HG02938 (cell line): ENCODE results near the gene NNMT.

ENCODE experiments used
- ATAC-seq: cut with Tn5 transposase; IDR thresholded peaks from one replicate; pipeline ENCODE4 v1.9.1; 2021; ENCODE audit warnings: mild to moderate bottlenecking, moderate library complexity; ENCODE audit not compliant: unreplicated experiment

Gene NNMT

GRCh38 chr11:114262681-114263512, 33.3 kb upstream of the NNMT start:
- ATAC-seq: no peak

GRCh38 chr11:114263513-114264170, 32.6 kb upstream of the NNMT start:
- no peak for ATAC-seq

DNA sequence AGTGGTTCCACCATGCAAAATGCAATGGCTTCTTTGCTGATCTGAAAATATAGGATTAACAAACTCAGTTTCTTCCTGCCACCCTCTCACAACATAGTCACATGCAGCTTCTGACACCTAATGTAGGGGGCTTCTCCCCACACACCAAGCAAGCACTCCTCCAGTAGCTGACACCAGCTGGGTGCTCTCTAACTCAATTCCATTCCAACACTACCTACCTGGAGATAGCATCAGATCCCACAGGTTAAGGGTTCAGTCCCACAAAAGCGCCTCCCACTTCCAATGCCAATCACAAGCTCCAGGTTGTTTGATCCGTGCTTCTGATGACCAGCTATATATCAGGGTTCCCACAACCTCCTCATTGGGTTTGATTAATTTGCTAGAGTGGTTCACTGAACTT, 31.8 kb upstream of the NNMT start:
- no peak for ATAC-seq

GRCh38 chr11:114265122-114265878, 30.9 kb upstream of the NNMT start:
- ATAC-seq: no peak

GRCh38 chr11:114269498-114269897, 26.7 kb upstream of the NNMT start:
- no peak for ATAC-seq

DNA sequence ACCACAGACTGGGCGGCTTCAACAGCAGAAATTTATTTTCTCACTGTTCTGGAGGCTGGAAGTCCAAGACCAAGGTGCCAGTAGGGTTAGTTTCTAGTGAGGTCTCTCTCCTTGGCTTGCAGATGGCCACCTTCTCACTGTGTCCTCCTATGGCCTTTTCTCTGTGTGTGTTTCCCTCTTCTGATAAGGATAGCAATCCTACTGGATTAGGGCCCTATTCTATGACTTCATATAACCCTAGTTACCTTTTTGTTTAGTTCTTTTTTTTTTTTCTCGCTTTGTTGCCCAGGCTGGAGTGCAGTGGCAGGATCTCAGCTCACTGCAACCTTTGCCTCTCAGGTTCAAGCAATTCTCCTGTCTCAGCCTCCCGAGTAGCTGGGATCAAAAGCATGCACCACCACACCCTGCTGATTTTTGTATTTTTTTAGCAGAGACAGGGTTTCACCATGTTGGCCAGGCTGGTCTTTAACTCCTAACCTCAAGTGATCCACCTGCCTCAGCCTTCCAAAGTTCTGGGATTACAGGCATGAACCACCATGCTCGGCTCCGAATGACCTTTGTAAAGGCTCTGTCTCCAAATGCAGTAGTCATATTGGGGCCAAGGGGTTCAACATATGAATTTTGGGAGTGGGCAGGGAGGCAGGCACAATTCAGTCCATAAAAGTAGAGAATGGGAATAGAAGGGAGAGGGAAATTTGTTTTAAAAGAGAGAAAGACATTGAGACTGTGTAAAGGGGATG, 25.5 kb upstream of the NNMT start:
- ATAC-seq: no peak

- no peak for ATAC-seq
Measured at GRCh38 chr11:114271316-114271715, 24.9 kb upstream of the NNMT start.

DNA sequence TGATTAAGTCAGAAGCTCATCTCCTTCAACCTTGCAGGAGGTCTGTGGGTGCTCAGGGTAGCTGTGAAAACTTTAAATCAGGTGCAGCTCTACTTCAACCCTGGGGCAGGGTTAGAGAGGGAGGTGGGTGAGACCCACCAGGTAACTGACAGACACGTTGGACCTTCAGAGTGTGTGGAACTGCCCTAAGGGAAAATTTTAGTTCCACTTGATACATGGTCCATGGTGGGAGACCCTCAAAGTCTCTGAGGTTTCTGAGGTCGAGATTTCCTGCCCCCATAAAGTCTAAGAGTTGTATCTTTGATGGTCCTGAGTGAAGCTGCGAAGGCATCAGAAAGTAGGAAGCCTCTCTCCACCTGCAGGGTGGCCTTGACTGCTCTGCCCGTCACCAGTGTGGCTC, 23.9 kb upstream of the NNMT start:
- ATAC-seq: no peak

- ATAC-seq: no peak
Measured at GRCh38 chr11:114273071-114273470, 23.1 kb upstream of the NNMT start.

DNA sequence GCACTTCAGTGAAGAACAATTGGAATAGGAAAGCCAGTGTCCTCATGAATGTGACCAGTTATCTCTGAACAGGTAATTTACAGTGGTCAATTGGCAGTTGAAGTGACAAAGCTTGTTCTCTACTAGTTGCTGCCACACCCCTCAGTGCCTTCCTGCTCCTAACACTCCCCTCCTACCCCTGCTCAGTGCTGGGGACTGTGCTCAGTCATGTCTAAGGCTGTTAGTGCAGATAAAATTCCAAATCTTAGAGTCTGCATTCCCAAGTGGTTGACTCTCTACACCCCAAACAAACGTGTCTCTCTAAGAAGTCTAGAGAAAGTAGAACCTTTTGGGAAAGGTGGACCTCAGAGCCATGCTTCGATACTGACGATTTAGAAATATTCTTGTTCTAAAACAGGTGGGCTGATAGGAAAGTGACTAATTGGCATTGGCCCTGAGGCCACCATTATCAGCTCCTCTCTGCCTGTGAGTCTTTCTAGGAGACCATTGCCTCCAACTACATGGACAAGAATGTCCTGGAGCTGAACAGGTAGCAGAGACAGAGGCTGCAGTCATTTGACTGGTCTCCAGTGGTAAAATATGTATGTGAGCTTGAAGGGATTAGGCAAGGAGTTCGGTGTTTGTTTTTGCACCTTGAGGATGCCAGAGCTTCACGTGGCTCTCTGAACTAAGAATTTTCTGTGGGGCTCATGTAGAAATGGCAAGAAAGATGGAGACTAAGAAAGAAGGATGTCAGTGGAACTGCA, 22.1 kb upstream of the NNMT start:
- no peak for ATAC-seq

DNA sequence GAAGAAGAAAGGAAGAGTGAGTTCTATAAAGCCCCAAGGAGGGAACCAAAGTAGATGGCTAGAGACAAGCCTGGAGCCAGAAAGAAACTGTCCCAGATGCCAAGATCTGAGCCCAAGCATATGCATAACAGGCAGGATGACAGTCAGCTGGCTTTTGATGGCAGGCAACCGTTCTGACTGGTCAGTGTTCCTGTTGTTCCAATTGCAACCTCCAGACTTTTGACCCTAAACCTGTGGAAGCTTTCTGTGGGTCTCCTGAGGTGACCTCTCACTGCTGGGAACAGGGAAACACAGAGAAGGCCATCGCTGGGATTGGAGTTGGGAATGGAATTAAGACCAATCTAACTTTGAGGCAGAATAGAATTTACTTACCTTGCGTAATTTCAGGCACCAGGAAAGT, 21.6 kb upstream of the NNMT start:
- ATAC-seq: no peak

DNA sequence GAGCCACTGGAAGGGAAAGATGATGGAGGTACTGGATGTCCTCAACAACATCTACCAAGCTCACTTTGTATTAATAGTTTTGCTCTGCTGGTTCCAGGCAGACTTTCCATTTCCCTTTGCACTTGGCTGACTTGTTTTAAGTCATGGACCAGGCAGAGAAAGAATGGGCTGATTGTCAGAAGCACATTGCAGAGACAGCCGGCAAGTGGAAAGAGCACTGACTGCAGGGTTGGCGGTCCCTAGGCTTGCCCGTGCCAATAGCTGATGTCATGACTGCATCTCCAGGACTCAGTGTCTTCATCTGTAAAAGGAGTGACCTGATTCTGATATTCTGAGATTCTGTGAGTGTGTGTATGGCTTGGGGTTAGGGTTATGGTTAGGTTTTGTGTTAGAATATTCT, 20.9 kb upstream of the NNMT start:
- ATAC-seq: no peak

DNA sequence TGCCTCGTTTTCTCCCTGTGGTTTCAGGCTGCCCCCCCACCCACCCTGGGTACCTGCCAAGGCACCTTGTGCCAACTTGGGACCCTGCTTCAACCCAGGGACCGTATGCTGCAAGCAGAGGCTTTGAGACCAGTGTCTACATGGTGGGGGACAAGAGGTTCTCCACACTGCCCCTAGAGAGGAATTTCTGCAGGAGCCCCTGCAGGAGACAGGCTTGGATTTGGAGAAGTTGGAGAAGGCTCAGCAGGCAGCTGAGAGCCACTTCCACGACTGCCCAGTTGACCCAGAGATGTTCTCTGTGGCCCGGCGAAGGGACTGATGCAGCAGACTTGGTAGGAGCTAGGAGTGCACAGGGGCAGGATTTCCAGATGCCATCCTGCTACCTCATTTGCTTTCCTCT, 20.1 kb upstream of the NNMT start:
- ATAC-seq: no peak

GRCh38 chr11:114277637-114278341, 18.4 kb upstream of the NNMT start:
- ATAC-seq: no peak

DNA sequence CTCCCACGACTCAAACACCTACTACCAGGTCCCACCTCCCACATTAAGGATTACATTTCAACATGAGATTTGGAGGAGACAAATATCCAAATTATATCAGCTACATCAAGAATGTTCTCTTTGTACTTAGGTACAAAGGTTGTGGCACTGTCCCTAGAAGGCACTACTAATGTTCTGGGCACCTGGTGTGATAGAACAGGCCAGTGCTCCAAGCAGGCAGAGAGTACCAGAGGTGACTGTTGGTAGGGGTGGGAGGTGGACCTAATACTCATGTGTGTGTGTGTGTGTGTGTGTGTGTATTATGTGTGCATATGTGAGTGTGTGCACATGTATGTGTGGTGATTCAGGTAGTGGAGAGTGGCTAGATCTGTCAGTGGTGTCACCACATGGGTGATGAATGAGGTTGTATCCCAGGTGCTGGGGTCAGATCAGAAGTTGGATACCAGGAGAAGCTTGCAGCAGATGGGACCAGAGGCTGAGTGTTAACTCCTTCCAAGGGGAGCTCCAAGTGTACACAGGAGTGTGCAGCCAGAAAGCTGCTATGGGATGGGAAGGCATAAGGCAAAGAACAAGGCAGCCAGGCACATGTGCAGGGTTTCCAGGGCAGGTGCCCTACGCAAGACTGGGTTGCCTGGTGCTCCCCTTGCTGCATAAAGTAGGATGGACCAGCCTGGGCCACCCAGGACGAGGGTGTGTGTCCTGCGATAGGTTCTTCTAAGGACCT, 17.7 kb upstream of the NNMT start:
- no peak for ATAC-seq

- no peak for ATAC-seq
Measured at GRCh38 chr11:114279792-114280546, 16.2 kb upstream of the NNMT start.

- no peak for ATAC-seq
Measured at GRCh38 chr11:114280696-114281095, 15.5 kb upstream of the NNMT start.

- no peak for ATAC-seq
Measured at GRCh38 chr11:114281388-114281956, 14.7 kb upstream of the NNMT start.
